ENCODE data around the gene UBE3B.

The UBE3B gene

DNA sequence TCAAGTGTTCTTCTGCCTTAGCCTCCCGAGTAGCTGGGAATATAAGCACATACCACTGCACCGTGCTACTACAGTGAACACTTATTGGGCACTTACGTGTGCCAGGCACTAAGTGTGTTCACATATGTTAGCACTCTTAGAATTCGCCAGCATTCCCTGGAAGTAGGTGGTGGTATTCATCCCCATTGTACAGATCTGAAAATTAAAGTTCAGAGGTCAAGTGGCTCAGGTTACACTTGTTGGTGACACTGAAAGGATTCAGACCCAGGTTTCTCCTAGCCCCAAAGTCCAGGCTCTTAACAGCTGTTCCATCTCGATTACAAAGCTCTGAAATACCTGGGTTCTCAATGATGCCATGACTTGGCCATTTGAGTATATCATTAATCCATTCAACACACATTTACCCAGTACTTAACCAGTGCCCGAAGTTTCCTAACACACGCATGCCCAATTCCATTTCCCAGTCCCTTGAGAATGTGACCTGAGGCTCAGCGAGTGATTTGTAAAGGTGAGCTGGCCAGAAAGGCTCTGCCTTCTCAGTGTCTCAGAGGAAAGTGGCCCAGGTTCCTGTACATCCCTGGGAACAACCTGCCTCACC lies 101.0 kb downstream of the UBE3B start:
- DNase-seq: no peak

DNA sequence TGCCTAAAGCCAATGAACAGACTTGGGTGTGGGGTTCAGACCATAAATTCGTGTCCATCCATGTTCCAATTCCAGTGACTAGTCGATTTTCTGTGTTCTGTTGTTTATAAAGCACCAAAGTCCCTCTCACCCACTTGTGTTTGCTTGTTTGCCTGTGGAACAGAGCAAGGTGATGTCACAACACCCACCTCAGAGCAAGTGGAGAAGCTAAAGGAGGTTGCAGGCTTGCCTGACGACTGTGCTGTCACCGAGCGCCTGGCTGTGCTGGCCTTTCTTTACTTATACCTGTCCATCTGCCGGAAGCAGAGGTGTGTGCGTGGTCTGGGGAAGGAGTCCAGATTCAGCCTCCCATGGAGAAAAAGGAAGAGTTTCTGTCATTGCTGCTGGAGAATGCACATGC lies 102.2 kb downstream of the UBE3B start:
- DNase-seq: no peak

DNA sequence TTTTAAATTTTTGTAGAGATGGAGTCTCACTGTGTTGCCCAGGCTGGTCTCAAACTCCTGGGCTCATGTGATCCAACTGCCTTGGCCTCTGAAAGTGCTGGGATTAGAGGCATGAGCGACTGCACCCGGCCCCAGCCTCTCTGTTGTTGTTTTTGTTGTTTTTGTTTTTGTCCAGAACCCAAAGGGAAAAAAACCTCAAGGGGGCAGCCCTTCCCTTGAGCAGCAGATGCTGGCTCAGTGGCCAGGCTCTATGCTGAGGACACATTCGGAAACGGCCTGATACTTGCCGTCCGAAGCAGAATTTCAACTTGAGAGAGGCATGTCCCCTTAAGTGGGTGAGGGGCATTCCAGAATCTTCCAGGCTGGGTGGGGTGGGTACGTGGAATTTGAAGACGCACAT lies 102.8 kb downstream of the UBE3B start:
- no peak for DNase-seq

DNA sequence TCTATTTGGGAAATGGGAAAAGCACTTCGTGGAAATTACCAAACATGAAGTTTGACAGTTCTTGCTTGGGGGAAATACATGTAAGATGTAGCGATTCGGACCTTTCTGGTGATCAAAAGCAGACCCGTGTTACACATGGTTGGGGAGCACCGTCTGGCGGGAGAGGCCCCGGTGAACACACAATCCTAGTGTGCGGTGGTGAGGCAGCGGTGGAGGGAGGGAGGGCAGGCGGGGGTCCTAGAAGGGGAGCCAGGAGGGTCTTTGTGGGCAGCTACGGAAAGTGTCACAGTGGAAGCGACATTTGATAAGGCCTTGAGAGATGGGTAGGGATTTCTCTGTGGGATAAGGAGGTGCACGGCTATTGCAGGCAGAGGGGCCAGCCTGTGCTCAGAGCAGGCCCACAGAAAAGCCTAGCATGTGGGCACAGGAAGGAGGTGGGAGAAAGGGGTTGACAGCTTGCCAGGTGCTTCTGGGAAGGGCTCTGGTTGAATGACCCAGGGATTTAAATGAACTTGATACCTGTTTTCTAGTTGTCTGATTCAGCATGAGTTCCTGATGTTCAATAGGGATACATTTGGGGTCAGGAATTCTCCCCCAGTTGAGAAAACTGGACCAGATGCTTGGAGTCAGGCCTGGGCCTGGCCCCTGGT lies 103.4 kb downstream of the UBE3B start:
- no peak for DNase-seq

DNA sequence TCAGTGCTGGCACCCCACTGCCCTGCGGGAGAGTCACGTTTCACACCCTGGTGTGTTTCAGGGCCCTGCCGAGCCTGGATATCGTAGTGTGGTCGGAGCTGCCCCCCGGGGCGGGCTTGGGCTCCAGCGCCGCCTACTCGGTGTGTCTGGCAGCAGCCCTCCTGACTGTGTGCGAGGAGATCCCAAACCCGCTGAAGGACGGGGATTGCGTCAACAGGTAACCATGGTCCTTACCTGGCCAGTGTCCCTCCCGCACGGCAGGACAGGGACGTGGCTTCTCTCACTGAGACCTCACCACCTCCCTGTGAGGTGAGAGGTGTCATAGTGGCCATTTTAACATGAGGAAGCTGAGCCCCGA lies 103.9 kb downstream of the UBE3B start:
- DNase-seq: no peak

DNA sequence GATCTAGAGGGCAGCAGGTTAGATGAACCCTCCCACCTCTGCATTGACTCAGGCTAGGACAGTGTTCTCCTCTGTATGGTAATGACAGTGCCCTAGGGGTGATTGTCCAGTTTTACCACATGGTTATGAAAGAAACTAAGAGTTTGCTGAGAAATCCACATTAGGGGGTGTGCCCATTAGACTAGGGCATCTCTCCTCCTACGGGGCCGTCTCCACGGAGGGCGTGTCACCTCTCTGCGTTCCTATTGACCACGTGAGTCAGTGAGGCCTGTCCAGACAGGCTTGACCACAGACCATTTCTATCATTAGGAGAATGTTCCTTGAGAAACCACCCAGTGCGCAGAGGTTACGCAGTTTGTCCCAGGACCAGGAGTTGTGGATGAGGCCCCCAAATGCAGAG lies 104.4 kb downstream of the UBE3B start:
- no peak for DNase-seq

DNA sequence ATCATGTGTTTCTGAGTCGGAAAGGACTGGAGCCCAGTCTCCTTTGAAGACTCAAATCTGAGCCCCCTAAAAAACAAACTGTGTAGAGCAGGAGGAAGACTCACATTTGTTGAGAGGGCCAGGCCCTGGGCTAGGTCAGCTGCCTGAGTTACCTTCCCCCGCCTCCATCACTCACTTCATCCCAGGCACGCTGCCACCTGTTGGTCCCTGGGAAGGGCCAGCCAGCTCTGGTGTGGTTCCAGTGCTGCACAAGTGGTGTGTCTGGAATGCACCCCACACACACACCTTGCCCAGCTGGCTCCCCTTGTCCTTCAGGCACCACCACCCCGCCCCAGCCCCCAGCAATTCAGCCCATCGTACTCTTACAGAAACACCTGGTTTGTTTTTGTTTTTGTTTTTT lies 105.2 kb downstream of the UBE3B start:
- DNase-seq: no peak

DNA sequence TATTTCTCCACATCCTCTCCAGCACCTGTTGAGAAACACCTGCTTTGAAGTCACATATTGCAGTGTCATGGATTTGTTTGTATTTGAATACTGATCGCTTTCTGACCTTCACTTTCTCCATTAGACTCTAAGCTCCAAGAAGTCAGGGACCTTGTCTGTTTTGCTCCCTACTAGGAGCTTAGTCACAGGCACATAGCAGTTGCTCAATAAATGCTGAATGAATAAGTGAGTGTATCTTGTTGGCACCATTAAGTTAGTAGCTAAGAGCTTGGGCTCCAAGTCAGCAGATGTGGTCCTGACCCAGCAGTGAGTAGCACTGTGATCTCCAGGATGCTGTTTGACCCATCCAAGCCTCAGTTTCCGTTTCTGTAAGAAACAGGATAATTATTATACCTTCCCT lies 106.3 kb downstream of the UBE3B start:
- no peak for DNase-seq

Data from NCI-H446 treated with DMSO at 0.1 percent for 48 hours (cell line).